H1 (cell line): ENCODE measurements around the gene NUDT1. TPM values are rescaled to one million over a fixed set of nuclear protein-coding genes. Genes with fewer than 3 reads are reported as not detected.

Experiments used
- ASH2L ChIP-seq: fragments of 200-600, 300-600 bp; sonication (generic); IDR thresholded peaks from one replicate; pipeline ENCODE4 v1.7.1; 2017; ENCODE audit warnings: low read length
- CHD1 ChIP-seq: IDR thresholded peaks from 2 replicates; pipeline ENCODE4 v1.6.1; 2012; ENCODE audit warnings: low read depth, low read length, improper control_type of control experiment
- EZH2 ChIP-seq: fragments of 200-600 bp; sonication (generic); IDR thresholded peaks from 2 replicates; pipeline ENCODE4 v1.7.1; 2012; ENCODE audit warnings: low read depth, mild to moderate bottlenecking, moderate library complexity, low read length, inconsistent platforms; ENCODE audit not compliant: severe bottlenecking
- NRF1 ChIP-seq: IDR thresholded peaks from 2 replicates; pipeline ENCODE4 v1.6.1; 2011; ENCODE audit warnings: mild to moderate bottlenecking, low read depth, low read length, improper control_type of control experiment
- SIN3A ChIP-seq, 2 experiments: IDR thresholded peaks in 1 of 2; conservative IDR thresholded peaks in 1 of 2; 2 replicates each; pipeline ENCODE4 v1.6.1; 2011 to 2012; ENCODE audit warnings: low read length in 2 of 2, improper control_type of control experiment in 1 of 2, low read depth in 1 of 2, mild to moderate bottlenecking in 1 of 2
- SIX5 ChIP-seq: IDR thresholded peaks from 2 replicates; pipeline ENCODE4 v1.6.1; 2011; ENCODE audit warnings: mild to moderate bottlenecking, low read depth, low read length
- SP2 ChIP-seq: IDR thresholded peaks from 2 replicates; pipeline ENCODE4 v1.6.1; 2012; ENCODE audit warnings: mild to moderate bottlenecking, low read length, inconsistent platforms
- TAF7 ChIP-seq: optimal IDR thresholded peaks from 2 replicates; pipeline ENCODE3; 2011; ENCODE audit warnings: low read depth, mild to moderate bottlenecking, inconsistent platforms, low read length, moderate library complexity, borderline replicate concordance
- polyA plus RNA-seq, 7 experiments: library from polyadenylated mRNA; depleted of rRNA in 3 of 7; stranded (reverse) in 5 of 7; unstranded in 2 of 7; fragments of >200 nt in 5 of 7; fragments of 200-250 nt in 2 of 7; gene quantifications; 1 replicate in 5 of 7; 2 replicates in 1 of 7; 4 replicates in 1 of 7; pipeline versions ENCODE4 v1.2.1 to v1.2.3, GENCODE V29; 2011 to 2013; ENCODE audit warnings: missing spikeins in 2 of 7, mixed read lengths in 2 of 7
- total RNA-seq: library from RNA; stranded (reverse); fragmentation: NEBNext Ultra II Directional; extraction: Animal tissue kit (Norgen Biotek cat#: 25700); gene quantifications from 2 replicates; pipeline ENCODE4 v1.2.1, GENCODE V29; 2021

NUDT1 gene
- total and polyA plus RNA-seq, 2 of the 8 experiments (the other 6 are each of a cell fraction or from before 2014, with no cell fraction given): 76.1 to 89.5 TPM

DNA sequence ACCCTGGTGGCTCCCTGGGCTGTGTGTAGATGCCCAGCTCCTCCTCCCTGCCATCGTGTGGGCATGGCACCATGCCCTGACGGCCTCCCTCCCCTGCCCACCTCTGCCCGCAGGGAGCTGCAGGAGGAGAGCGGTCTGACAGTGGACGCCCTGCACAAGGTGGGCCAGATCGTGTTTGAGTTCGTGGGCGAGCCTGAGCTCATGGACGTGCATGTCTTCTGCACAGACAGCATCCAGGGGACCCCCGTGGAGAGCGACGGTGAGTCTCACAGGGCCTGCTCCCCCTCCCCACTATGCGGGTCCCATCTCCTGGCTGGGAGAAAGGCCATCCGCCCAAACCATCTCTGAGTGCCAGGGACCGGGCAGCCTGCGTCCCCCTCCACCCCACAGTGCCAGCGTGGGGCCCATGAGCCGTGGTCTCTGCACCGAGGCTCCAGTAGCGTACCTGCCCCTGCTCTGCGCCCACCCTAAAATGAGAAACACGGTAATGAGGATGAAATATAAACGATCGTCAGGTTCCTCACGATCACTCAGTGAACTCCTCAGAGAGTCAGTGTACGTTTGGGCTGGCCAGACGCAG lies 7.8 kb downstream of the NUDT1 start (continued):
- no peak for TF ChIP-seq TAF7
- no peak for TF ChIP-seq NRF1
- no peak for TF ChIP-seq SP2
- no peak for TF ChIP-seq EZH2
- TF ChIP-seq SIX5: no peak
- no peak for TF ChIP-seq CHD1
- TF ChIP-seq ASH2L: no peak
- TF ChIP-seq SIN3A (conservative IDR thresholded peaks at IDR 0.05 in 1 of 2, IDR thresholded peaks at IDR 0.05 in 1 of 2; ENCODE audit: low read depth in 1 of 2, low read length in 2 of 2): no peak
